ENCODE results near the gene TLE1.

TLE1 gene

DNA sequence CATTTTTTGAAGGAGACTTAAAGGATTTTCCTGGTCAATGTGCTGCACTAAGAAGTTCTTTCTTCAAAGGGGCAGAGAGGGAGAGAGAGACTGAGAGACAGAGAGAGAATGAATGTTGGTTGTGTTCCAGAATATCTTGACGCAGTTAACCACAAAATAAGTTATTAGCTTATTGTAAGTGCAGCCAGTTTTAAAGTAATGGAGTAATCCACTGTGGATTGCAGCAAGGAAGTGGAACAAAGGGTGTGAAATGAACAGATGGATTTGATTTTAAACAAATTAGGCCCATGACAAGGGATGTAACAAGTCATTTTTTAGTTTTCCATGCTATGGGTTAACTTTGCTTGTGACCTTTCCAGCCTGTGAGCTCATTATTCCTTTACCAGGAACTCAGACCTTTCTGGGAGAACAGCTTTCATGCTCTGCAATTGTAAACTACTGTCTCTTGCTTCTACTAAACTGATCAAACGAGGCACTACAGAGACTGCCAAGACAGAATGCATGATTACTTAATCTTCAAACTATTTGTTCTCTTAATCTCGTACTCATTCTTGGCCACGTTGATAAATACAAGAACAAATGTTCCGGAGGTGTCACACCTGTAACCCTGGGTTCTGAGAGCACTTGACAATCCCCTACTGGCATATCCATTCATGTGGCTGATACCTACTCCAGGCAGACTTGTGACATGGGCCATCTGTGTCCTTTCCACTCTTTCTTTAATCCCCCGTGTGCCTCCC, 131.1 kb downstream of the TLE1 start:
- no peak for DNase-seq (ENCODE audit: low read depth)
- TF ChIP-seq, protein P1, sequence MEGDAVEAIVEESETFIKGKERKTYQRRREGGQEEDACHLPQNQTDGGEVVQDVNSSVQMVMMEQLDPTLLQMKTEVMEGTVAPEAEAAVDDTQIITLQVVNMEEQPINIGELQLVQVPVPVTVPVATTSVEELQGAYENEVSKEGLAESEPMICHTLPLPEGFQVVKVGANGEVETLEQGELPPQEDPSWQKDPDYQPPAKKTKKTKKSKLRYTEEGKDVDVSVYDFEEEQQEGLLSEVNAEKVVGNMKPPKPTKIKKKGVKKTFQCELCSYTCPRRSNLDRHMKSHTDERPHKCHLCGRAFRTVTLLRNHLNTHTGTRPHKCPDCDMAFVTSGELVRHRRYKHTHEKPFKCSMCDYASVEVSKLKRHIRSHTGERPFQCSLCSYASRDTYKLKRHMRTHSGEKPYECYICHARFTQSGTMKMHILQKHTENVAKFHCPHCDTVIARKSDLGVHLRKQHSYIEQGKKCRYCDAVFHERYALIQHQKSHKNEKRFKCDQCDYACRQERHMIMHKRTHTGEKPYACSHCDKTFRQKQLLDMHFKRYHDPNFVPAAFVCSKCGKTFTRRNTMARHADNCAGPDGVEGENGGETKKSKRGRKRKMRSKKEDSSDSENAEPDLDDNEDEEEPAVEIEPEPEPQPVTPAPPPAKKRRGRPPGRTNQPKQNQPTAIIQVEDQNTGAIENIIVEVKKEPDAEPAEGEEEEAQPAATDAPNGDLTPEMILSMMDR (IDR thresholded peaks at IDR 0.05; ENCODE audit: insufficient read depth, low read depth, low read length, missing control alignments) = no peak

DNA sequence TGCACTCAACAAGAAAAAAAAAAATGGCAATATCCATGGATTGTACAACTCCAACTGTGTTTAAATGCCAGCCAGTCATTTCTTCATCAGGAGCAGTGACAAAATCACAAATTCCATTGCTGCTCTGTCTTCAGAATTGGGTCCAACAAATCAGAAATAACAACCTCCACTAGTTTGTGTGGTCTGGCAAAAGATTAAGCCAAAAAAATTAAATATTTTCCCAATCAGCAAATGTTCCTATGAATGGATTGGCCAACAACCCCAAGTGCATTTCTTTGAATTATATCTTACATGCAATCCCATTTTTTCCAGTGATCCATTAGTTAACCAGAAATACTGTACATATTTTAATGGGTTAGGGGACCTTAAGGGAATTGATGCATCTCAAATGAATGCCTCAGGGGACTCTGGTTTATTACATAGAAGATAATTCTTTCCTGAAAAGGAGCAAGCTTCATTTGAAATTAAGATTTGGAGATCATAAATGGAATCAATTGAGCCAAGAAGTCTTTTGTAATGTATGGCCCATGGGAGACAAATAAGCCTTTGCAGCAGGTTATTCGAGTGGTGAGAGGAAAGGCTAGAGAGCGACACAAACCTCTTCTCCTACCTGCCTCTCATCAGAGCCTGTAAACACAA, 131.8 kb downstream of the TLE1 start:
- H3K4me3 ChIP-seq (ENCODE audit: low read depth, low read length) = no peak overlapping the region
- no peak for DNase-seq (ENCODE audit: low read depth)
- TF ChIP-seq, protein P1 (IDR thresholded peaks at IDR 0.05; ENCODE audit: insufficient read depth, low read depth, low read length, missing control alignments) = no peak

More for the DNA sequence above, 131.1 kb downstream of the TLE1 start:
- H3K4me3 ChIP-seq (ENCODE audit: low read depth, low read length) = no peak overlapping the region

DNA sequence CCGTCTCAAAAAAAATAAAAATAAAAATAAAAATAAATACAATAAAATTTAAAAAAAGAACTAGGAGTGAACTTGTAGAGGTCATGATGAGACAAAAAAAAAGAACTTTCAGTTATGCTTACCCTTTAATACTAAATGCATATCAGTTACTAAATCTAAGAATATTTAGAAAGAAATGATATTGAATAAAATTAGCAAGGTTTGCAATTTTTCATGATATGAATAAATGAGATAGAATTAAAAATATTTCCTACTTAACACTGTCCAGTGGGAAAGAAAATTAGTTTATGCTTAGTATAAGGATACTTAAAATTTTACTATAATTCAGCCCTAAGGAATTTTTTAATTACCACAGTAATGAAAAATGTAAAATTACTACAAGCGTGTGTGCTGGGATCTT, 132.4 kb downstream of the TLE1 start:
- H3K4me3 ChIP-seq (ENCODE audit: low read depth, low read length) = no peak overlapping the region
- TF ChIP-seq, protein P1 (IDR thresholded peaks at IDR 0.05; ENCODE audit: insufficient read depth, low read depth, low read length, missing control alignments) = no peak
- DNase-seq (ENCODE audit: low read depth) = no peak

DNA sequence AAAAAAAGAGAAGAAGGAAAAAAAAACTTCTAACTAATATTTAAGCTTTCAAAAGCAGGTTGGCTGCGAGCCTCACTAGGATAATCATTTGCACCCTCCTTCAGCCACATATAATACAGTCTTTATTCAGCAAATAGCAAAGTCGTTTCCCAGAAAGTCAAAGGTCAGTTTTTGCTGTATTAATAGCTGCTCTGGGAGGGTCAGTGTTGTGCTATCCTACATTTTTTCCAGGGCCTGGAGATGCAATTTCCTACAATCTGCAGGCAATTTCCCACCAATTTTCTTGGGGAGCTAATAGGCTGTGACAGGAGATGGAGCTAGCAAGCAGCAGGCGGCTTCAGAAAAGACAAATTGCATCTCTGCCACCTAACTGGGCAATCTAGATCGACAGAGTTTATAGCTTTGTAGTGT, 136.8 kb downstream of the TLE1 start:
- DNase-seq (ENCODE audit: low read depth) = no peak
- H3K4me3 ChIP-seq (ENCODE audit: low read depth, low read length) = no peak overlapping the region
- TF ChIP-seq, protein P1 (IDR thresholded peaks at IDR 0.05; ENCODE audit: insufficient read depth, low read depth, low read length, missing control alignments) = no peak

DNA sequence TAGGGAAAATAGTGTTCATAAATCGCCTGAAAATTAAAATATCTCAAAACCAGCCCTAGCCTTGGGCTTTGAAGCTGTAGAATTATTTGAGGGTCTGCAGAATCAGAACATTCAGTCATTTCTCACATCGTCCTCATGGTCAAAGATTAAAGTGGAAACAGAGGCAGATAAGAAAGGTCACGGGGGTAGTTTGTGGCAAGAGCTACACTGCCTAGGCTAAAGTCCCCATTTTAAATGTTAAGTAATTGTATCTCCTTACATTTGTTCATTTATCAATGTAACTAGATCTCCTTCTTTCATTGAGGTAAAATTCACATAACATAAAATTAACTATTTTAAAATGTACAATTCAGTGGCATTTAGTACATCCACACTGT, 139.2 kb downstream of the TLE1 start:
- no peak overlapping the region for H3K4me3 ChIP-seq (ENCODE audit: low read depth, low read length)
- DNase-seq (ENCODE audit: low read depth) = no peak
- TF ChIP-seq, protein P1 (IDR thresholded peaks at IDR 0.05; ENCODE audit: insufficient read depth, low read depth, low read length, missing control alignments) = no peak

DNA sequence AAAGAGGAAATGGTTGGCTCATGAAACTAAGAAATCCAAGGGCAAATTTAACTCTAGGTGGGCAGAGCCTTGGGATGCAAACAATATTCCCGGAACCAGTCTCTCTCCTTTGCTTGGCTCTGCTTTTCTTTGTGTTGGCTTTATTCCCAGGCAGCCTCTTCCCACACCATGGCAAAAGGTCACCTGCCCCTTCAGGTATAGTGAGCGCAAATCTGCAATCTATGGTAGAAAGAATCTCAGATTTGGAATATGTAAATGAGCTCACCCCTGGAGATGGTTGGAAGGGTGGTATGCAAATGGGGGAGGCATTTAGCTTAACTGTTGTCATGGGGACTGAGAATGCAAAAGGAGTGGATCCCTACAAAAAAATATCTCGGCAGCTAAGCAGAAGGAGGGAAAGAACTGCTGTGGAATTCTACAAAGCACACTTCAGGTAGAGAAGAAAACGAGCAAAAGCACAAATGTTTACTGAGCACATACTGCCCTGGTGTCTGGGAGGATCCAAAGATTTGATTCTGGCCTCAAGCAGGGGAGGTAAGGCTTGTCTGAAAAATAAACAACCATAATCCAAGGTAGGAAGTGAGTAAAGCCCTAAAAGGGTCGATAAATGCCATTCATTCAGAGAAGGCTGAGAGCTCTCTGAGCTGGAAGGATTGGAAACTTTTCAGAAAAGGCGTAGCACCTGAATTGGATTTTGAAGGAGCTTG, 139.7 kb downstream of the TLE1 start:
- TF ChIP-seq, protein P1 (IDR thresholded peaks at IDR 0.05; ENCODE audit: insufficient read depth, low read depth, low read length, missing control alignments) = no peak
- no peak overlapping the region for H3K4me3 ChIP-seq (ENCODE audit: low read depth, low read length)
- no peak for DNase-seq (ENCODE audit: low read depth)

Data from GM12865 (cell line).